Measurements from ENCODE around the gene TM6SF1. TPM values are rescaled to one million over a fixed set of nuclear protein-coding genes. Genes with fewer than 3 reads are reported as not detected.

The TM6SF1 gene
- total and polyA plus RNA-seq, 2 experiments from 2014 or later = 0.14 TPM; not detected in 1

- Histone ChIP-seq H3K9ac (no peak overlapping the region), H3K36me3 (ENCODE audit: low read depth) (peaks cover 10% of the 10 kb centered on the region; the same call in 1 of the 2 replicates), H4K20me1 (ENCODE audit: insufficient read depth) (no peaks in the 10 kb centered on the region), H3K27me3 (replicated peaks; ENCODE audit: insufficient read depth) (no peaks in the 10 kb centered on the region), H3K4me2 (ENCODE audit: unreplicated experiment) (no peak overlapping the region), H3K9me2 (ENCODE audit: insufficient read depth) (no peaks in the 10 kb centered on the region), H3K4me1 (ENCODE audit: insufficient read depth) (no peaks in the 10 kb centered on the region), H3F3A (ENCODE audit: insufficient read depth) (no peaks in the 10 kb centered on the region), H3K27ac (no peak overlapping the region), H3K79me2 (ENCODE audit: insufficient read depth) (no peaks in the 10 kb centered on the region), H3K9me3 (ENCODE audit: low read depth) (no peaks in the 10 kb centered on the region), H3K4me3 (no peak overlapping the region), H2AFZ (no peak overlapping the region)
- DNase-seq = no peak
- 98 to 100% methylated on average over 3 of the region's 3 CpGs for WGBS, 2 experiments (ENCODE audit: low coverage in 1 of 2, low lambda C conversion rate in 2 of 2, missing lambda C conversion rate in 2 of 2)
- no peak for TF ChIP-seq EZH2phosphoT487 (IDR thresholded peaks at IDR 0.05; ENCODE audit: insufficient read depth, low read depth)
- no peak for TF ChIP-seq EZH2 (IDR thresholded peaks at IDR 0.05; ENCODE audit: insufficient read depth, poor library complexity, severe bottlenecking)
- in situ Hi-C loops (cut with MboI) = no loop called here
Measured at GRCh38 chr15:83144771-83145170, 37.3 kb downstream of the TM6SF1 start.

GRCh38 chr15:83153288-83153687 lies 45.8 kb downstream of the TM6SF1 start:
- DNase-seq = peak; percentile 55
- peaks cover 15% of the 10 kb centered on the region for H3K36me3 ChIP-seq (ENCODE audit: low read depth)
- no peaks in the 10 kb centered on the region for H3K9me3 ChIP-seq (ENCODE audit: low read depth)
- no peaks in the 10 kb centered on the region for H3K79me2 ChIP-seq (ENCODE audit: insufficient read depth)
- 100% methylated on average over 1 of the region's 1 CpG for WGBS, 2 experiments (ENCODE audit: low coverage in 1 of 2, low lambda C conversion rate in 2 of 2, missing lambda C conversion rate in 2 of 2)
- H3K9me2 ChIP-seq (ENCODE audit: insufficient read depth) = no peaks in the 10 kb centered on the region
- no peak for TF ChIP-seq EZH2phosphoT487 (IDR thresholded peaks at IDR 0.05; ENCODE audit: insufficient read depth, low read depth)
- no peak for TF ChIP-seq EZH2 (IDR thresholded peaks at IDR 0.05; ENCODE audit: insufficient read depth, poor library complexity, severe bottlenecking)
- H3K4me1 ChIP-seq (ENCODE audit: insufficient read depth) = peaks cover 10% of the 10 kb centered on the region; the same call in 1 of the 2 replicates
- no peaks in the 10 kb centered on the region for H3F3A ChIP-seq (ENCODE audit: insufficient read depth)
- no peak overlapping the region for H3K27ac ChIP-seq
- no peaks in the 10 kb centered on the region for H3K27me3 ChIP-seq (replicated peaks; ENCODE audit: insufficient read depth)
- H4K20me1 ChIP-seq (ENCODE audit: insufficient read depth) = no peaks in the 10 kb centered on the region
- in situ Hi-C loops (cut with MboI) = no loop called here
- no peak overlapping the region for H3K4me2 ChIP-seq (ENCODE audit: unreplicated experiment)
- no peak overlapping the region for H2AFZ ChIP-seq
- no peak overlapping the region for H3K9ac ChIP-seq
- no peak overlapping the region for H3K4me3 ChIP-seq

- Histone ChIP-seq H3K27me3 (replicated peaks; ENCODE audit: insufficient read depth) (no peaks in the 10 kb centered on the region), H2AFZ (no peak overlapping the region), H3K27ac (no peak overlapping the region), H3K9me3 (ENCODE audit: low read depth) (no peaks in the 10 kb centered on the region), H3K4me3 (no peak overlapping the region), H3K9me2 (ENCODE audit: insufficient read depth) (no peaks in the 10 kb centered on the region), H3K9ac (no peak overlapping the region), H3K79me2 (ENCODE audit: insufficient read depth) (0 out of 2 replicates have a peak, but pooled peaks cover 3% of the 10 kb centered on the region), H3K4me1 (ENCODE audit: insufficient read depth) (peaks cover 14% of the 10 kb centered on the region; the same call in 1 of the 2 replicates), H4K20me1 (ENCODE audit: insufficient read depth) (no peaks in the 10 kb centered on the region), H3K4me2 (ENCODE audit: unreplicated experiment) (no peak overlapping the region), H3F3A (ENCODE audit: insufficient read depth) (no peaks in the 10 kb centered on the region), H3K36me3 (ENCODE audit: low read depth) (peaks cover 12% of the 10 kb centered on the region)
- in situ Hi-C loops (cut with MboI) = no loop called here
- WGBS, 2 experiments (ENCODE audit: low coverage in 1 of 2, low lambda C conversion rate in 2 of 2, missing lambda C conversion rate in 2 of 2) = 35 to 70% methylated on average over 1 of the region's 1 CpG
- TF ChIP-seq EZH2phosphoT487 (IDR thresholded peaks at IDR 0.05; ENCODE audit: insufficient read depth, low read depth) (no peak), EZH2 (IDR thresholded peaks at IDR 0.05; ENCODE audit: insufficient read depth, poor library complexity, severe bottlenecking) (no peak)
- DNase-seq = no peak
Measured at GRCh38 chr15:83155942-83156341, 48.5 kb downstream of the TM6SF1 start.

DNA sequence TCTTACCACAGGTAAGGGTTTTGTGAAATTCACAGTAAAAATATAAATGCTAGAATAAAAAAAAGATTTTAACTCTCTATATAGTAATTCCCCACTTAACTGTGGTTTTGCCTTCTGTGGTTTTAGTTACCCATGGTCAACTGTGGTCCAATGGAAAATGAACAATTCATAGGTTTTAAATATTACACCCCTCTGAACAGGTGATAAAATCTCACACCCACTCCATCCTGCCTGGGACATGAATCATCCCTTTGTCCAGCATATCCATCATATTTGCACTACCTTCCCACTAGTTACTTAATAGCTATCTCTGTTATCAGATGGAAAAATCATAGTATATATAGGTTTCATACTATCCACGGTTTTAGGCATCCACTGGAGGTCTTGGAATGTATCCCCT lies 50.9 kb downstream of the TM6SF1 start:
- Histone ChIP-seq H3K9me2 (ENCODE audit: insufficient read depth) (no peaks in the 10 kb centered on the region), H3K27ac (no peak overlapping the region), H3K4me3 (no peak overlapping the region), H3F3A (ENCODE audit: insufficient read depth) (no peaks in the 10 kb centered on the region), H3K9me3 (ENCODE audit: low read depth) (no peaks in the 10 kb centered on the region), H3K4me2 (ENCODE audit: unreplicated experiment) (no peak overlapping the region), H3K36me3 (ENCODE audit: low read depth) (peaks cover 12% of the 10 kb centered on the region; the same call in 1 of the 2 replicates), H3K79me2 (ENCODE audit: insufficient read depth) (0 out of 2 replicates have a peak, but pooled peaks cover 3% of the 10 kb centered on the region), H3K4me1 (ENCODE audit: insufficient read depth) (peaks cover 11% of the 10 kb centered on the region; the same call in 1 of the 2 replicates), H2AFZ (no peak overlapping the region), H3K9ac (no peak overlapping the region), H4K20me1 (ENCODE audit: insufficient read depth) (no peaks in the 10 kb centered on the region), H3K27me3 (replicated peaks; ENCODE audit: insufficient read depth) (no peaks in the 10 kb centered on the region)
- TF ChIP-seq EZH2 (IDR thresholded peaks at IDR 0.05; ENCODE audit: insufficient read depth, poor library complexity, severe bottlenecking) = no peak
- no peak for TF ChIP-seq EZH2phosphoT487 (IDR thresholded peaks at IDR 0.05; ENCODE audit: insufficient read depth, low read depth)
- WGBS, 2 experiments (ENCODE audit: low coverage in 1 of 2, low lambda C conversion rate in 2 of 2, missing lambda C conversion rate in 2 of 2) = 61 to 74% methylated on average over 1 of the region's 1 CpG
- in situ Hi-C loops (cut with MboI) = no loop called here
- DNase-seq = peak; percentile 18
